H9 (cell line): ENCODE data around the gene AKR1A1. TPM values are rescaled to one million over a fixed set of nuclear protein-coding genes. Genes with fewer than 3 reads are reported as not detected.

Source experiments
- DNase-seq: peaks from one replicate; pipeline ENCODE4 v3.0.0-alpha.2; 2017
- H2AFZ ChIP-seq: one replicate; pipeline ENCODE4 v1.6.1; 2013; ENCODE audit warnings: mild to moderate bottlenecking, low read length, control low read depth, moderate library complexity
- H2AK5ac ChIP-seq: 2 replicates; pipeline ENCODE4 v1.6.1; 2013; ENCODE audit warnings: low read length, control low read depth, mixed read lengths; ENCODE audit not compliant: insufficient read length
- H2BK120ac ChIP-seq: one replicate; pipeline ENCODE4 v1.6.1; 2013; ENCODE audit warnings: low read depth, mild to moderate bottlenecking, low read length, control low read depth, inconsistent platforms; ENCODE audit not compliant: poor library complexity, severe bottlenecking
- H2BK12ac ChIP-seq: 2 replicates; pipeline ENCODE4 v1.6.1; 2013; ENCODE audit warnings: low read length, control low read depth, mixed read lengths, low read depth; ENCODE audit not compliant: insufficient read length
- H2BK15ac ChIP-seq: 2 replicates; pipeline ENCODE4 v1.6.1; 2013; ENCODE audit warnings: low read depth, low read length, control low read depth
- H2BK20ac ChIP-seq: one replicate; pipeline ENCODE4 v1.6.1; 2013; ENCODE audit warnings: low read depth, mild to moderate bottlenecking, low read length, control low read depth, inconsistent platforms; ENCODE audit not compliant: poor library complexity, severe bottlenecking
- H2BK5ac ChIP-seq: 2 replicates; pipeline ENCODE4 v1.6.1; 2013; ENCODE audit warnings: low read length, control low read depth, mixed read lengths; ENCODE audit not compliant: insufficient read length
- H3K14ac ChIP-seq: 2 replicates; pipeline ENCODE4 v1.6.1; 2013; ENCODE audit warnings: low read length, control low read depth; ENCODE audit not compliant: insufficient read depth
- H3K18ac ChIP-seq: 2 replicates; pipeline ENCODE4 v1.6.1; 2013; ENCODE audit warnings: low read depth, mild to moderate bottlenecking, mixed read lengths, low read length, control low read depth; ENCODE audit not compliant: insufficient read length
- H3K23ac ChIP-seq: 2 replicates; pipeline ENCODE4 v1.6.1; 2013; ENCODE audit warnings: low read length, control low read depth, mixed read lengths, low read depth; ENCODE audit not compliant: insufficient read length
- H3K23me2 ChIP-seq: 2 replicates; pipeline ENCODE4 v1.6.1; 2013; ENCODE audit warnings: low read depth, mild to moderate bottlenecking, mixed read lengths, low read length, control low read depth; ENCODE audit not compliant: insufficient read length, poor library complexity, severe bottlenecking
- H3K27ac ChIP-seq: 2 replicates; pipeline ENCODE4 v1.5.1; 2013; ENCODE audit warnings: low read length, control low read depth, mixed read lengths, low read depth; ENCODE audit not compliant: insufficient read length
- H3K27me3 ChIP-seq: 2 replicates; pipeline ENCODE4 v1.6.1; 2013; ENCODE audit warnings: low read length, control low read depth, inconsistent platforms; ENCODE audit not compliant: insufficient read depth
- H3K4ac ChIP-seq: 2 replicates; pipeline ENCODE4 v1.6.1; 2013; ENCODE audit warnings: low read depth, mild to moderate bottlenecking, control low read depth, inconsistent platforms, low read length, moderate library complexity
- H3K4me1 ChIP-seq: 2 replicates; pipeline ENCODE4 v1.6.1; 2013; ENCODE audit warnings: low read length, control low read depth, inconsistent platforms; ENCODE audit not compliant: insufficient read depth
- H3K4me2 ChIP-seq: 2 replicates; pipeline ENCODE4 v1.6.1; 2013; ENCODE audit warnings: low read length, control low read depth, mixed read lengths; ENCODE audit not compliant: insufficient read length, insufficient read depth
- H3K56ac ChIP-seq: 2 replicates; pipeline ENCODE4 v1.6.1; 2013; ENCODE audit warnings: low read depth, mild to moderate bottlenecking, mixed read lengths, low read length, control low read depth; ENCODE audit not compliant: insufficient read length
- H3K79me1 ChIP-seq: 2 replicates; pipeline ENCODE4 v1.6.1; 2013; ENCODE audit warnings: low read depth, mild to moderate bottlenecking, moderate library complexity, low read length, control low read depth, inconsistent platforms; ENCODE audit not compliant: insufficient read depth, poor library complexity, severe bottlenecking
- H3K79me2 ChIP-seq: 2 replicates; pipeline ENCODE4 v1.6.1; 2013; ENCODE audit warnings: low read length, control low read depth, inconsistent platforms; ENCODE audit not compliant: insufficient read depth
- H3K9ac ChIP-seq: 2 replicates; pipeline ENCODE4 v1.6.1; 2013; ENCODE audit warnings: low read length, control low read depth, mixed read lengths; ENCODE audit not compliant: insufficient read length; ENCODE audit errors: extremely low read depth
- H3K9me3 ChIP-seq: one replicate; pipeline ENCODE4 v1.6.1; 2013; ENCODE audit warnings: low read depth, low read length, inconsistent platforms; ENCODE audit not compliant: control insufficient read depth
- H3T11ph ChIP-seq: one replicate; pipeline ENCODE4 v1.6.1; 2013; ENCODE audit warnings: mild to moderate bottlenecking, low read length, control low read depth, inconsistent platforms
- H4K20me1 ChIP-seq: one replicate; pipeline ENCODE4 v1.6.1; 2013; ENCODE audit not compliant: control insufficient read depth, insufficient read length, insufficient read depth
- H4K5ac ChIP-seq: 2 replicates; pipeline ENCODE4 v1.6.1; 2013; ENCODE audit warnings: low read depth, mild to moderate bottlenecking, mixed read lengths, low read length, control low read depth; ENCODE audit not compliant: insufficient read length
- H4K8ac ChIP-seq: replicated peaks from 2 replicates; pipeline ENCODE4 v1.6.1; 2013; ENCODE audit warnings: low read length, control low read depth, mixed read lengths, low read depth; ENCODE audit not compliant: insufficient read length
- H4K91ac ChIP-seq: 2 replicates; pipeline ENCODE4 v1.6.1; 2013; ENCODE audit warnings: low read depth, mild to moderate bottlenecking, moderate library complexity, mixed read lengths, low read length, control low read depth; ENCODE audit not compliant: insufficient read length
- H3K27ac Mint-ChIP-seq, 3 experiments: 2 replicates in 2 of 3; 3 replicates in 1 of 3; pipeline ENCODE4 v1.8.0; 2020 to 2021; ENCODE audit warnings: mixed read lengths in 3 of 3, mild to moderate bottlenecking in 1 of 3, moderate library complexity in 1 of 3
- H3K27me3 Mint-ChIP-seq: 2 replicates; pipeline ENCODE4 v1.8.0; 2021; ENCODE audit warnings: low read depth, mild to moderate bottlenecking, moderate library complexity, mixed read lengths
- H3K36me3 Mint-ChIP-seq, 3 experiments: 2 replicates in 2 of 3; 3 replicates in 1 of 3; pipeline ENCODE4 v1.8.0; 2020 to 2021; ENCODE audit warnings: low read depth in 3 of 3, mixed read lengths in 3 of 3; ENCODE audit not compliant: insufficient read depth in 1 of 3
- H3K4me1 Mint-ChIP-seq, 2 experiments: 2 replicates each; pipeline ENCODE4 v1.8.0; 2020; ENCODE audit warnings: mixed read lengths in 2 of 2
- H3K4me3 Mint-ChIP-seq, 2 experiments: 2 replicates in 1 of 2; 3 replicates in 1 of 2; pipeline ENCODE4 v1.8.0; 2020 to 2021; ENCODE audit warnings: mild to moderate bottlenecking in 2 of 2, mixed read lengths in 2 of 2, moderate library complexity in 1 of 2
- H3K9me3 Mint-ChIP-seq, 2 experiments: 2 replicates in 1 of 2; 3 replicates in 1 of 2; pipeline ENCODE4 v1.8.0; 2020; ENCODE audit warnings: mild to moderate bottlenecking in 2 of 2, mixed read lengths in 2 of 2, moderate library complexity in 1 of 2
- CTCF ChIP-seq: fragments of 200-600 bp; sonication (generic); conservative IDR thresholded peaks from 3 replicates; pipeline ENCODE4 v1.8.0; 2021; ENCODE audit warnings: antibody characterized with exemption, mild to moderate bottlenecking
- WGBS: extraction: QIAGEN DNeasy Blood & Tissue Kit; methylation state at CpG from one replicate; pipeline ENCODE4 v1.1.7; 2013; ENCODE audit warnings: missing lambda C conversion rate, low lambda C conversion rate, mixed read lengths; ENCODE audit not compliant: insufficient read length; ENCODE audit errors: extremely low coverage; 5-methylcytosine and 5-hydroxymethylcytosine counted together
- total RNA-seq: library from RNA; stranded (reverse); gene quantifications from 2 replicates; pipeline ENCODE4 v1.2.1, GENCODE V29; 2021

AKR1A1 gene
- total RNA-seq, 1 experiment from 2014 or later, result 286 TPM

GRCh38 chr1:45610589-45611226 lies 60.1 kb downstream of the AKR1A1 start:
- Histone ChIP-seq H4K5ac (no peak overlapping the region), H4K8ac (no peak overlapping the region), H3K23me2 (no peaks in the 10 kb centered on the region), H3K4me1 (no peaks in the 10 kb centered on the region), H2AFZ (no peak overlapping the region), H3K23ac (no peak overlapping the region), H3K79me2 (peaks cover 1% of the 10 kb centered on the region; the same call in 1 of the 2 replicates), H3K4ac (no peak overlapping the region), H3K9ac (no peak overlapping the region), H3K27ac (no peak overlapping the region), H2BK12ac (no peak overlapping the region), H3K56ac (no peak overlapping the region), H3T11ph (no peak overlapping the region), H3K18ac (no peak overlapping the region), H4K91ac (no peak overlapping the region), H4K20me1 (no peaks in the 10 kb centered on the region), H2BK120ac (no peak overlapping the region), H3K27me3 (no peaks in the 10 kb centered on the region), H2BK20ac (no peak overlapping the region), H3K14ac (no peak overlapping the region), H3K4me2 (no peak overlapping the region), H2BK5ac (no peak overlapping the region), H3K9me3 (no peaks in the 10 kb centered on the region), H3K79me1 (peaks cover 5% of the 10 kb centered on the region), H2AK5ac (no peak overlapping the region), H2BK15ac (no peak overlapping the region)
- WGBS, result no CpG with 5 or more reads among the region's 10 CpGs
- Mint-ChIP-seq H3K9me3 (no peaks in the 10 kb centered on the region), H3K27ac (peak overlapping the region; percentile 4 to 91 (median 82); a peak in 4 of 7 replicates), H3K4me3 (no peak overlapping the region), H3K36me3 (peaks cover 66 to 95% (median 91%) of the 10 kb centered on the region in 3 experiments), H3K27me3 (no peaks in the 10 kb centered on the region), H3K4me1 (no peaks in the 10 kb centered on the region)
- DNase-seq, result no peak
- no peak for TF ChIP-seq CTCF
